ENCODE results near the gene DENND10.
"Not testable (repeated sequence)": the region's sequence is repeated elsewhere in the genome, so short reads cannot be mapped to it uniquely, and the experiment has no call there.

The DENND10 gene

GRCh38 chr10:119125942-119126341, 22.0 kb downstream of the DENND10 start:
- H3K4me3 ChIP-seq (ENCODE audit: low read depth, low read length), result no peak overlapping the region
- TF ChIP-seq CTCF (IDR thresholded peaks at IDR 0.05; ENCODE audit: low read depth, low read length), result no peak

DNA sequence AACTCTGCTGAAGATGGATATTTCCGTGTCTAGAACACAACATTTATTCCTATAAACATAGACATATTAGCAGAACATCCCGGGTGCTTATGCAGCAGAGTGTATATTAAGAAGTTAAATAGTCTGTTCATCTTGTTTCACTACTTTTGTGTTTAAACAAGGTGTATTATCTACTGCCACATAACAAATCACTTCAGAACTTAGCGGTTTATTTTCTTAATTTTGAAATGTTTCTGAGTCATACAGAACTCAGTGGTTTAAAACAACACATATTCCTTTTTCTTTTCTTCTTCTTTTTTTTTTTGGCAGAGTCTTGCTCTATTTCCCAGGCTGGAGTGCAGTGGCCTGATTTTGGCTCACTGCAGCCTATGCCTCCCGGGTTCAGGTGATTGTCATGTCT, 25.8 kb downstream of the DENND10 start:
- no peak overlapping the region for H3K4me3 ChIP-seq (ENCODE audit: low read depth, low read length)
- no peak for TF ChIP-seq CTCF (IDR thresholded peaks at IDR 0.05; ENCODE audit: low read depth, low read length)

GRCh38 chr10:119131512-119132240, 27.8 kb downstream of the DENND10 start:
- no peak for TF ChIP-seq CTCF (IDR thresholded peaks at IDR 0.05; ENCODE audit: low read depth, low read length)

DNA sequence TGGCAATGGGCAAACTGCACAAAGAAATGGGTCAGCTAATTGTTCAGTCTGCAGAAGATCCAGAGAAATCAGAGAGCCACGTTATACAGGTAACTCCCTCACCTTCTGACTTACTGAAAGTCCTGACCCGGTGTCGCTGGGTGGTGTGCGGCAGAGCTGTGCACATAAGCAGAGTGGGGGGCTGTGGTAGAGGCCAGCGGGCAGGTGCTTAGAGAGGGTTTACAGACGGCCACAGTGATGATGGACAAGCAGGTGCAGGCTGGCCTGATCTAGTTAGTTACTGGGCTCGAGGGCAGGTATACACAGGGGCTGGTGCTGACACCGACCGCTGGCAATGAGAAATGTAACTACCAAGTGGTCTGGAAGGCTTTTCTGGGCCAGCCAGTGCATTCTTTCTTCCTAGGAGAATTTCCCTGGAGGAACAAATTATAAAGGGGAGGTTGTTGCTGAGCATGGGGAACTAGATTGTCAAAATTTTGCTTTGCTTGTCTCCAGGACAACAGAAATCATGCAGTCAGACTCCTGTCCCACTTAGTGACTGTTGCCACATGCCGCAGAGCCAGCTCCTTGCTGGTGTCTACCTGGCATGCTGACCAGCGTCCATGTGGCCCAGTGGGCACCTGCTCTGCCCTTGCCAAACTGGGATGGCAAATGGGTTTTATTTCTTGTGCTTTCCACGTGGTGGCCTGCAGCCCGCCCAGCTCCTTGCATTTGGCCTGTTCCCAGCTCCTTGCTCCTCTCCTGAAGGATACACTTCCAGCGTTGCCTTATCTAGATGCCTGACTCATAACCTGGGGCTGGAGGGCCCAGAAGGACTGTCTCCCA, 28.8 kb downstream of the DENND10 start:
- no peak for TF ChIP-seq CTCF (IDR thresholded peaks at IDR 0.05; ENCODE audit: low read depth, low read length)
- H3K4me3 ChIP-seq (ENCODE audit: low read depth, low read length), result no peak overlapping the region

More at GRCh38 chr10:119131512-119132240, 27.8 kb downstream of the DENND10 start:
- no peak overlapping the region for H3K4me3 ChIP-seq (ENCODE audit: low read depth, low read length)

DNA sequence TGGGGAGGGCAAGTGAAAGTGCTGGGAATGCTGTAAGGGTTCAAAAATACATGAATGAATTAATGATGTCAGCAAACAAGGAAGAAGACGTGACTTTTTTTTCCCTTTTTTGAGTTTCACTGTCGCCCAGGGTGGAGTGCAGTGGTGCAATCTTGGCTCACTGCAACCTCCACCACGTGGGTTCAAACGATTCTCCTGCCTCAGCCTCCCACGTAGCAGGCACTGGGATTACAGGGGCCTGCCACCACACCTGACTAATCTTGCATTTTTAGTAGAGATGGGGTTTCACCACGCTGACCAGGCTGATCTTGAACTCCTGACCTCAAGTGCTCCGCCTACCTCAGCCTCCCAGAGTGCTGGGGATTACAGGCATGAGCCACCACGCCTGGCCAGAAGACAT, 30.0 kb downstream of the DENND10 start:
- H3K4me3 ChIP-seq (ENCODE audit: low read depth, low read length), result no peak overlapping the region
- TF ChIP-seq CTCF (IDR thresholded peaks at IDR 0.05; ENCODE audit: low read depth, low read length), result no peak

- H3K4me3 ChIP-seq (ENCODE audit: low read depth, low read length), result no peak overlapping the region
- no peak for TF ChIP-seq CTCF (IDR thresholded peaks at IDR 0.05; ENCODE audit: low read depth, low read length)
These were observed 31.6 kb downstream of the DENND10 start for GRCh38 chr10:119135513-119135881.

DNA sequence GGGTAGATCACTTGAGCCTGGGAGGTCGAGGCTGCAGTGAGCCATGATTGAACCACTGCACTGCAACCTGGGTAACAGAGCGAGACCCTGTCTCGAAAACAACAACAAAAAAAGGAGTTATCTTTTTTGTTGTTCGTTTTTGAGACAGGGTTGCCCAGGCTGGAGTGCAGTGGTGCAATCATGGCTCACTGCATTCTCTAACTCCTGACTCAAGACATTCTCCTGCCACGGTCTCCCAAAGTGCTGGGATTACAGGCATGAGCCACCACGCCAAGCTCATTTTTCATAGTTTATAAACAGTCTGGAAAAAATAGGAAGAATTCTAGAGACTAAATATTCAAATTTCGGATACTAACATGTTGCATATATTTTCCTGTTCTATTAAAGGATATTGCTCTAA, 32.2 kb downstream of the DENND10 start:
- TF ChIP-seq CTCF (IDR thresholded peaks at IDR 0.05; ENCODE audit: low read depth, low read length), result no peak
- no peak overlapping the region for H3K4me3 ChIP-seq (ENCODE audit: low read depth, low read length)

- not testable (repeated sequence) for H3K4me3 ChIP-seq (ENCODE audit: low read depth, low read length)
These were observed 34.0 kb downstream of the DENND10 start for GRCh38 chr10:119137878-119138277.
